Erythroblast (primary cell): Measurements from ENCODE around the gene CLDN5.

ENCODE experiments used
- GATA1 ChIP-seq: IDR thresholded peaks from 2 replicates; pipeline ENCODE4 v1.6.1; 2011; ENCODE audit warnings: low read depth, mild to moderate bottlenecking, control low read depth, low read length, moderate library complexity
- POLR2A ChIP-seq: IDR thresholded peaks from 2 replicates; pipeline ENCODE4 v1.6.1; 2011; ENCODE audit warnings: mild to moderate bottlenecking, low read length

DNA sequence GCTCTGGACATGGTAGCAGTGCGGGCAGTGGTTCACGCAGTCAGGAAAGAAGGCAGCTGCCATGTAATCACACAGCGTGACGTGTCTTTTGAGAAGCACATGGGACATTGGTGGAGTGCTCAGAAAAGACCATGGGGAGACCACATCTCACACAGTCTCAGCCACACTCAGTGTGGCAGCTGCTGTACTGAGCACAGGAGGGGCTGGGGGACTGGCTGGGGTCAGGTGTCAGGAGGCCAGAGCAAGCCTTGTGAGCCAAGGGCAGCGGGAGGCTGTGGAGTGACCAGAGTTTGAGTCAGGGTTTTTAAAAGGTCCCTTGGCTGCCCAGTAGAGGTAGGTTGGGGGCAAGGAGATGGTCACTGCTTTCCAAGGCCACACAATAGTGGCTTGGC lies 18.5 kb downstream of the CLDN5 start:
- TF ChIP-seq POLR2A (no peak), GATA1 (no peak)
